Ishikawa (cell line): Measurements from ENCODE around the gene AUTS2.

ENCODE experiments used
- CEBPB ChIP-seq: IDR thresholded peaks from 2 replicates; pipeline ENCODE4 v1.6.1; 2012
- CREB1 ChIP-seq: IDR thresholded peaks from 2 replicates; pipeline ENCODE4 v1.6.1; 2012; ENCODE audit warnings: low read depth
- EGR1 ChIP-seq: IDR thresholded peaks from 2 replicates; pipeline ENCODE4 v1.6.1; 2012
- EP300 ChIP-seq: IDR thresholded peaks from 2 replicates; pipeline ENCODE4 v1.6.1; 2012; ENCODE audit warnings: borderline replicate concordance
- FOXM1 ChIP-seq: IDR thresholded peaks from 2 replicates; pipeline ENCODE4 v1.6.1; 2012; ENCODE audit warnings: low read depth, borderline replicate concordance
- MAX ChIP-seq: IDR thresholded peaks from 2 replicates; pipeline ENCODE4 v1.6.1; 2012
- NFIC ChIP-seq: IDR thresholded peaks from 2 replicates; pipeline ENCODE4 v1.6.1; 2012
- RAD21 ChIP-seq: IDR thresholded peaks from 2 replicates; pipeline ENCODE4 v1.6.1; 2012; ENCODE audit warnings: low read depth
- REST ChIP-seq: IDR thresholded peaks from 2 replicates; pipeline ENCODE4 v1.6.1; 2012; ENCODE audit warnings: low read depth, mild to moderate bottlenecking
- TAF1 ChIP-seq: IDR thresholded peaks from 2 replicates; pipeline ENCODE4 v1.6.1; 2012; ENCODE audit warnings: low read depth, mild to moderate bottlenecking
- TCF12 ChIP-seq: IDR thresholded peaks from 2 replicates; pipeline ENCODE4 v1.6.1; 2012; ENCODE audit warnings: low read depth
- TEAD4 ChIP-seq: IDR thresholded peaks from 2 replicates; pipeline ENCODE4 v1.6.1; 2012
- USF1 ChIP-seq: IDR thresholded peaks from 2 replicates; pipeline ENCODE4 v1.6.1; 2012
- YY1 ChIP-seq: IDR thresholded peaks from 2 replicates; pipeline ENCODE4 v1.6.1; 2012; ENCODE audit warnings: low read depth
- ZBTB7A ChIP-seq: IDR thresholded peaks from 2 replicates; pipeline ENCODE4 v1.6.1; 2012; ENCODE audit warnings: low read depth

The AUTS2 gene

GRCh38 chr7:70135656-70136055 is 537.4 kb downstream of the AUTS2 start:
- TF ChIP-seq MAX = no peak
- no peak for TF ChIP-seq CREB1
- TF ChIP-seq REST = no peak
- TF ChIP-seq EGR1 = no peak
- no peak for TF ChIP-seq ZBTB7A
- no peak for TF ChIP-seq TAF1
- TF ChIP-seq FOXM1 = no peak
- no peak for TF ChIP-seq EP300
- TF ChIP-seq NFIC = no peak
- TF ChIP-seq TEAD4 = no peak
- no peak for TF ChIP-seq RAD21

GRCh38 chr7:70137126-70137525 is 538.9 kb downstream of the AUTS2 start:
- TF ChIP-seq USF1 = no peak
- TF ChIP-seq MAX = no peak
- no peak for TF ChIP-seq REST
- no peak for TF ChIP-seq FOXM1
- TF ChIP-seq YY1 = no peak
- TF ChIP-seq TAF1 = no peak
- TF ChIP-seq ZBTB7A = no peak
- TF ChIP-seq CEBPB = no peak
- TF ChIP-seq RAD21 = no peak

GRCh38 chr7:70142247-70142932 is 544.1 kb downstream of the AUTS2 start:
- TF ChIP-seq CEBPB (no peak), TCF12 (no peak), EGR1 (no peak), EP300 (no peak), ZBTB7A (no peak), NFIC (no peak), TAF1 (no peak), YY1 (no peak), USF1 (no peak), REST (no peak), FOXM1 (no peak), TEAD4 (no peak), CREB1 (no peak), MAX (no peak), RAD21 (no peak)

GRCh38 chr7:70143075-70144044 is 545.1 kb downstream of the AUTS2 start:
- TF ChIP-seq ZBTB7A = no peak
- TF ChIP-seq CEBPB = no peak
- no peak for TF ChIP-seq YY1
- no peak for TF ChIP-seq REST
- no peak for TF ChIP-seq MAX
- TF ChIP-seq RAD21 = no peak
- no peak for TF ChIP-seq TEAD4
- no peak for TF ChIP-seq TCF12
- no peak for TF ChIP-seq USF1
- no peak for TF ChIP-seq FOXM1
- no peak for TF ChIP-seq TAF1
- no peak for TF ChIP-seq CREB1
- TF ChIP-seq EP300 = no peak
